Nasal cavity respiratory epithelium epithelial cell of viscerocranial mucosa (primary cell): Measurements from ENCODE around the gene KLHL6. TPM values are rescaled to one million over a fixed set of nuclear protein-coding genes. Genes with fewer than 3 reads are reported as not detected.

Source experiments
- total RNA-seq: library from RNA; depleted of rRNA; stranded (reverse); fragments of >200 nt; gene quantifications from 2 replicates; pipeline ENCODE4 v1.2.3, GENCODE V29; 2014

KLHL6 gene, protein sequence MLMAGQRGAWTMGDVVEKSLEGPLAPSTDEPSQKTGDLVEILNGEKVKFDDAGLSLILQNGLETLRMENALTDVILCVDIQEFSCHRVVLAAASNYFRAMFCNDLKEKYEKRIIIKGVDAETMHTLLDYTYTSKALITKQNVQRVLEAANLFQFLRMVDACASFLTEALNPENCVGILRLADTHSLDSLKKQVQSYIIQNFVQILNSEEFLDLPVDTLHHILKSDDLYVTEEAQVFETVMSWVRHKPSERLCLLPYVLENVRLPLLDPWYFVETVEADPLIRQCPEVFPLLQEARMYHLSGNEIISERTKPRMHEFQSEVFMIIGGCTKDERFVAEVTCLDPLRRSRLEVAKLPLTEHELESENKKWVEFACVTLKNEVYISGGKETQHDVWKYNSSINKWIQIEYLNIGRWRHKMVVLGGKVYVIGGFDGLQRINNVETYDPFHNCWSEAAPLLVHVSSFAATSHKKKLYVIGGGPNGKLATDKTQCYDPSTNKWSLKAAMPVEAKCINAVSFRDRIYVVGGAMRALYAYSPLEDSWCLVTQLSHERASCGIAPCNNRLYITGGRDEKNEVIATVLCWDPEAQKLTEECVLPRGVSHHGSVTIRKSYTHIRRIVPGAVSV
- total RNA-seq: 0.36 TPM in 1 of 2 replicates, not detected in the other

GRCh38 chr3:183555541-183556081 lies at the start of gene KLHL6:
KLHL6 (minus strand) TSS chr3:183555706; CDS start chr3:183555653, 53 bp downstream.

Other genes with a start within 250 kb of the KLHL6 start
- gene MCF2L2, start 127.1 kb downstream of the KLHL6 start, total RNA-seq: 0.14 and 0.68 TPM in 2 replicates
- 42.0 and 109 TPM in 2 replicates for gene KLHL24, start 79.9 kb upstream of the KLHL6 start, total RNA-seq
- gene YEATS2, start 142.1 kb upstream of the KLHL6 start, total RNA-seq: 20.8 and 39.4 TPM in 2 replicates